ENCODE results near the gene UBAP1. TPM values are rescaled to one million over a fixed set of nuclear protein-coding genes. Genes with fewer than 3 reads are reported as not detected.

The UBAP1 gene
- total and polyA plus RNA-seq, 9 of the 15 experiments (the other 6 are each of a cell fraction or from before 2014, with no cell fraction given) = 1.3 to 33.4 (median 16.5) TPM

DNA sequence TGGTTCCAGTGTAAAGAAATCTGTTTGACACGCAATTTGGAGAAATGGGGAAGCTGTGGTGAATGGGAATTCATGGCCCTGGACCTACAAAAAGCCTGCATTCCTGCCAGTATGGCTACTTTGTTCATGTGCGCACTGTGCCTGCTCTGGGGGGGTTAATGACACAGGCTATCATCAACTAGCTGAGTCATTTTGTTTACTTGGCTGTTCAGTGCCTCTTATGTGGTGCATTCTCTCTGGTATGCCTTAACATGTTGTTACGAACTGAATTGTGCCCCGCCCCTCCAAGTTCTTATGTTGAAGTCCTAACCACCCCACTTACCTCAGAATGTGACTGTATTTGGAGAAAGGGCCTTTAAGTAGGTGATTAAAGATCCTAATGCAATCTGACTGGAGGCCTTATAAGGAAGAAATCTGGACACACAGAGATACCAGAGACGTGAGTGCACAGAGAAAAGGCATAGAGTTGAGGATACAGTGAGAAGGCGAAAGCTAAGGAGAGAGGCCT is 20.4 kb upstream of the UBAP1 start (continued):
- TF ChIP-seq HOXB6 (CRISPR knock-in tag; IDR thresholded peaks at IDR 0.05; ENCODE audit: borderline replicate concordance) (no peak), FUS (optimal IDR thresholded peaks at IDR 0.05; ENCODE audit: low read depth, low read length) (no peak), ZEB2 (IDR thresholded peaks at IDR 0.05) (0 out of 2 replicates have a peak, but pooled peaks have one; percentile 20), AFF1 (IDR thresholded peaks at IDR 0.05; ENCODE audit: low read depth in 1 of 2, partially characterized antibody in 2 of 2) (peak in 1 of 2 experiments; percentile 18), FOS (IDR thresholded peaks at IDR 0.05; ENCODE audit: extremely low read depth, insufficient read length) (no peak), TEAD1 (CRISPR knock-in tag; IDR thresholded peaks at IDR 0.05) (peak; percentile 41 to 81; a peak in 2 of 4 replicates), KLF13 (tag; IDR thresholded peaks at IDR 0.05; ENCODE audit: borderline replicate concordance, low read depth) (no peak), PRPF4 (IDR thresholded peaks at IDR 0.05; ENCODE audit: insufficient read depth, low read depth, low read length, poor library complexity, severe bottlenecking) (no peak), TFAP4 (CRISPR knock-in tag; IDR thresholded peaks at IDR 0.05; ENCODE audit: borderline replicate concordance) (no peak), FOXM1 (IDR thresholded peaks at IDR 0.05; ENCODE audit: low read depth) (no peak), FOXM1 (CRISPR knock-in tag; IDR thresholded peaks at IDR 0.05; ENCODE audit: low read depth) (no peak), NRF1 (conservative IDR thresholded peaks at IDR 0.05 in 1 of 2, IDR thresholded peaks at IDR 0.05 in 1 of 2) (peak; percentile 83 to 85), FOXA3 (CRISPR knock-in tag; conservative IDR thresholded peaks at IDR 0.05 in 1 of 2, IDR thresholded peaks at IDR 0.05 in 1 of 2) (peak; percentile 93 to 95)
- TF ChIP-seq, protein P1, sequence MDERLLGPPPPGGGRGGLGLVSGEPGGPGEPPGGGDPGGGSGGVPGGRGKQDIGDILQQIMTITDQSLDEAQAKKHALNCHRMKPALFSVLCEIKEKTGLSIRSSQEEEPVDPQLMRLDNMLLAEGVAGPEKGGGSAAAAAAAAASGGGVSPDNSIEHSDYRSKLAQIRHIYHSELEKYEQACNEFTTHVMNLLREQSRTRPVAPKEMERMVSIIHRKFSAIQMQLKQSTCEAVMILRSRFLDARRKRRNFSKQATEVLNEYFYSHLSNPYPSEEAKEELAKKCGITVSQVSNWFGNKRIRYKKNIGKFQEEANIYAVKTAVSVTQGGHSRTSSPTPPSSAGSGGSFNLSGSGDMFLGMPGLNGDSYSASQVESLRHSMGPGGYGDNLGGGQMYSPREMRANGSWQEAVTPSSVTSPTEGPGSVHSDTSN (CRISPR knock-in tag; IDR thresholded peaks at IDR 0.05; ENCODE audit: low read depth) = no peak
- TF ChIP-seq, protein P1 (tag; conservative IDR thresholded peaks at IDR 0.05; ENCODE audit: low read depth) = no peak
- TF ChIP-seq, protein P2, sequence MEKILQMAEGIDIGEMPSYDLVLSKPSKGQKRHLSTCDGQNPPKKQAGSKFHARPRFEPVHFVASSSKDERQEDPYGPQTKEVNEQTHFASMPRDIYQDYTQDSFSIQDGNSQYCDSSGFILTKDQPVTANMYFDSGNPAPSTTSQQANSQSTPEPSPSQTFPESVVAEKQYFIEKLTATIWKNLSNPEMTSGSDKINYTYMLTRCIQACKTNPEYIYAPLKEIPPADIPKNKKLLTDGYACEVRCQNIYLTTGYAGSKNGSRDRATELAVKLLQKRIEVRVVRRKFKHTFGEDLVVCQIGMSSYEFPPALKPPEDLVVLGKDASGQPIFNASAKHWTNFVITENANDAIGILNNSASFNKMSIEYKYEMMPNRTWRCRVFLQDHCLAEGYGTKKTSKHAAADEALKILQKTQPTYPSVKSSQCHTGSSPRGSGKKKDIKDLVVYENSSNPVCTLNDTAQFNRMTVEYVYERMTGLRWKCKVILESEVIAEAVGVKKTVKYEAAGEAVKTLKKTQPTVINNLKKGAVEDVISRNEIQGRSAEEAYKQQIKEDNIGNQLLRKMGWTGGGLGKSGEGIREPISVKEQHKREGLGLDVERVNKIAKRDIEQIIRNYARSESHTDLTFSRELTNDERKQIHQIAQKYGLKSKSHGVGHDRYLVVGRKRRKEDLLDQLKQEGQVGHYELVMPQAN (IDR thresholded peaks at IDR 0.05; ENCODE audit: borderline replicate concordance) = no peak
